Kidney glomerular epithelial cell (primary cell): ENCODE results near the gene ABTB2.
A peak's percentile ranks its signal among the peaks of the same experiment; 100 is the strongest.

Source experiments
- DNase-seq: peaks from one replicate; lab custom pipeline; 2025; lab: John Stamatoyannopoulos, UW

ABTB2 gene

GRCh38 chr11:34105079-34105956 is 252.5 kb downstream of the ABTB2 start, which contains the start of gene NAT10:
Gene NAT10, plus strand, starts transcription at chr11:34105629. Its CDS starts 2,597 bp downstream, at chr11:34108226.
- DNase-seq, result peak; percentile 97

- DNase-seq, result peak; percentile 42
These were observed 253.1 kb downstream of the ABTB2 start for GRCh38 chr11:34104680-34105078.
